Testis (tissue), 3 donors: ENCODE measurements around the gene INHBE. TPM values are rescaled to one million over a fixed set of nuclear protein-coding genes. Genes with fewer than 3 reads are reported as not detected.
A peak's percentile ranks its signal among the peaks of the same experiment; 100 is the strongest.

Experiments used
- DNase-seq: peaks from one replicate; pipeline ENCODE4 v3.0.0-alpha.2; 2019
- H3K27ac ChIP-seq, 2 donors: fragments of 200-600 bp; sonication (generic); one replicate each; pipeline ENCODE4 v1.5.1; 2019
- H3K27me3 ChIP-seq: fragments of 200-600 bp; sonication (generic); one replicate; pipeline ENCODE4 v1.5.1; 2019
- H3K36me3 ChIP-seq: fragments of 200-600 bp; sonication (generic); one replicate; pipeline ENCODE4 v1.5.1; 2017; ENCODE audit warnings: low read depth; ENCODE audit errors: missing control alignments
- H3K4me1 ChIP-seq: fragments of 200-600 bp; sonication (generic); one replicate; pipeline ENCODE4 v1.5.1; 2019
- H3K4me3 ChIP-seq, 2 donors: fragments of 200-600 bp; sonication (generic); one replicate each; pipeline ENCODE4 v1.5.1; 2017 to 2019
- H3K9me3 ChIP-seq: fragments of 200-600 bp; sonication (generic); one replicate; pipeline ENCODE4 v1.5.1; 2017
- POLR2A ChIP-seq: fragments of 450-650 bp; IDR thresholded peaks from one replicate; pipeline ENCODE4 v1.6.1; 2017; ENCODE audit warnings: antibody characterized with exemption, mild to moderate bottlenecking, moderate library complexity
- WGBS, 2 donors: methylation state at CpG; one replicate each; pipeline ENCODE4 v1.1.5; 2018; 5-methylcytosine and 5-hydroxymethylcytosine counted together
- intact Hi-C: fragments of 100-400 bp; cut with DNase I; formaldehyde crosslinking; loops from one replicate; pipeline ENCODE4 v1.15.1; 2023; ENCODE audit warnings: low total_unique reads
- polyA plus RNA-seq: library from polyadenylated mRNA; stranded (reverse); fragments of 350-450 nt; fragmentation: Illumina TruSeq; extraction: RNeasy Lipid Tissue Mini Kit (QIAGEN cat#74804); gene quantifications from one replicate; pipeline ENCODE4 v1.2.3, GENCODE V29; 2014; ENCODE audit warnings: low read depth, low replicate concordance; ENCODE audit not compliant: insufficient read depth
- total RNA-seq, 2 donors: library from RNA; depleted of rRNA; stranded (reverse); fragments of >200 nt; gene quantifications; one replicate each; pipeline ENCODE4 v1.2.3, GENCODE V29; 2016
- TF ChIP-seq, protein P1 (sequence below), 3 experiments: fragments of 450-650 bp in 2 of 3; fragments of 200-600 bp in 1 of 3; sonication (generic) in 1 of 3; IDR thresholded peaks; one replicate each; pipeline ENCODE4 v1.5.1; 2016 to 2019; ENCODE audit warnings: antibody characterized with exemption in 3 of 3, mild to moderate bottlenecking in 2 of 3, moderate library complexity in 1 of 3

INHBE gene
- total and polyA plus RNA-seq, 3 donors from 2014 or later, result 0.12 to 0.25 (median 0.24) TPM

DNA sequence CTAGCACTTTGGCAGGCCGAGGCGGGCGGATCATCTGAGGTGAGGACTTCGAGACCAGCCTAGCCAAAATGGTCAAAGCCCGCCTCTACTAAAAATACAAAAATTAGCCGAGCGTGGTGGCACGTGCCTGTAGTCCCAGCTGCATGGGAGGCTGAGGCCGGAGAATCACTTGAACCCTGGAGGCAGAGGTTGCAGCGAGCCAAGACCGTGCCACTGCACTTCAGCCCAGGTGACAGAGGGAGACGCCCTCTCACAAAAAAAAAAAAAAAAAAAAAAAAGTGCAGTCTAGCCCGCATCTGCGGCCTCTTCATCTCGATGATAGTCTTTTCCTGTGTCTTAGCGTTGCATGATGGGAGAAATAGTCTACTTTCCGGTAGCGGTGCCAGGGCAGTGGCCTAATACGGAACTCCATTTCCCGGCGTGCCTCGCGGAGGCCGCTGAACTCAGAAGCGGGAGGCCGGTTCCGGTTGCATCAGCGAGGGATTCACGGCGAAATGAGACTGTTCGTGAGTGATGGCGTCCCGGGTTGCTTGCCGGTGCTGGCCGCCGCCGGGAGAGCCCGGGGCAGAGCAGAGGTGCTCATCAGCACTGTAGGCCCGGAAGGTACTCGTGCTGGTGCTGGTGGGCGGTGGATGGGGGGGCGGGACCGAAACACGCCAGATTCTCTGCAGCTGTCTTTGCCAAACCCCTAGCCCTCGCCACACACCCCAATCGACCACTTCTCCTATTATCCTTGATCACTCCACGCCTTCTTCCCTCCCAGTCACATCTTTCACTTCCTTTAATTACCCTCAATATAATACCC lies 32.7 kb downstream of the INHBE start, which contains the start of gene MARS1:
MARS1 (plus strand) TSS at position 472 of the 805 bp plus-strand sequence; CDS start at position 495, 23 bp downstream.
- Histone ChIP-seq H3K4me3 (peak within 1 kb of the TSS; percentile 85 to 90), H3K36me3 (no peaks in the 10 kb centered on the region), H3K27ac (peak within 1 kb of the TSS; percentile 17 to 72), H3K4me1 (peaks cover 9% of the 10 kb centered on the region), H3K27me3 (no peaks in the 10 kb centered on the region), H3K9me3 (no peaks in the 10 kb centered on the region)
- intact Hi-C loops, result no loop called here
- WGBS, 2 donors, result 5 to 6% methylated on average over 47 of the region's 47 CpGs
- no peak for TF ChIP-seq POLR2A
- TF ChIP-seq, protein P1, sequence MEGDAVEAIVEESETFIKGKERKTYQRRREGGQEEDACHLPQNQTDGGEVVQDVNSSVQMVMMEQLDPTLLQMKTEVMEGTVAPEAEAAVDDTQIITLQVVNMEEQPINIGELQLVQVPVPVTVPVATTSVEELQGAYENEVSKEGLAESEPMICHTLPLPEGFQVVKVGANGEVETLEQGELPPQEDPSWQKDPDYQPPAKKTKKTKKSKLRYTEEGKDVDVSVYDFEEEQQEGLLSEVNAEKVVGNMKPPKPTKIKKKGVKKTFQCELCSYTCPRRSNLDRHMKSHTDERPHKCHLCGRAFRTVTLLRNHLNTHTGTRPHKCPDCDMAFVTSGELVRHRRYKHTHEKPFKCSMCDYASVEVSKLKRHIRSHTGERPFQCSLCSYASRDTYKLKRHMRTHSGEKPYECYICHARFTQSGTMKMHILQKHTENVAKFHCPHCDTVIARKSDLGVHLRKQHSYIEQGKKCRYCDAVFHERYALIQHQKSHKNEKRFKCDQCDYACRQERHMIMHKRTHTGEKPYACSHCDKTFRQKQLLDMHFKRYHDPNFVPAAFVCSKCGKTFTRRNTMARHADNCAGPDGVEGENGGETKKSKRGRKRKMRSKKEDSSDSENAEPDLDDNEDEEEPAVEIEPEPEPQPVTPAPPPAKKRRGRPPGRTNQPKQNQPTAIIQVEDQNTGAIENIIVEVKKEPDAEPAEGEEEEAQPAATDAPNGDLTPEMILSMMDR (IDR thresholded peaks at IDR 0.05), result peak in 1 of 3 experiments; percentile 8
- DNase-seq, result peak; percentile 99

DNA sequence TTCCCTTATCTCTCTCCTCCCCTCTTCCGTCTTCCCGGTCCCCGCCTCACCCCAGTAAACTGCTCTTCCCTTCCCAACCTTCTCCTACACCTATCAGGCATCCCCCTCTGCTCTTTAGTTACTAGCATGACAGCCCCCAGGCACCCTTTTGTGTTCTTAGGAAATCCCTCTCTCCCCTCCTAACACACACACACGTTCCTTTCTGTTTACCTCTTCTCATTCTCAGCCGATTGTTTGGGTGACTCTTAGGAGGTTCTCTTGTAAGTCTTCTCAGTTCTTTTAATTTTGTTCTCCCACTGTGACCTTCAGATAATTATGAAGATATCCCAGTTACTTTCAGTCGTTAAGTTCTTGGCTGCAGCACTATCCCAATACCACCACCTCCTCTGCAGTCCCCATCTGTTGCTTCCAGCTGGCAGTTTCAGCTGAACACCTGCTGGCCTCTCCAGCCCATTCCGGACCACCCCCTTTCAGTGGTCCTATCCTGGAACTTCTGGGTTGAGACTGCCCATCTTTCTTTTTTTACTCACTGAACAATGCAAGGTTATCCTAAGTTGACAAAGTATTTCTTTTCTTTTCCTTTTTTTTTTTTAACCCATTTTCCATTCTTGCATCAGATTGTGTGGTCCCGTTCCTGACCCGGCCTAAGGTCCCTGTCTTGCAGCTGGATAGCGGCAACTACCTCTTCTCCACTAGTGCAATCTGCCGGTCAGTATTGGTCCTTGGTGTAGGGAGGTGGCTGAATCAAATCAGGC lies 33.5 kb downstream of the INHBE start:
- Histone ChIP-seq H3K4me1 (peaks cover 9% of the 10 kb centered on the region), H3K27me3 (no peaks in the 10 kb centered on the region), H3K27ac (peak overlapping the region; percentile 17 to 72), H3K4me3 (peak overlapping the region; percentile 85 to 90), H3K9me3 (no peaks in the 10 kb centered on the region), H3K36me3 (no peaks in the 10 kb centered on the region)
- WGBS, 2 donors, result 22% methylated on average over 11 of the region's 11 CpGs
- no peak for TF ChIP-seq POLR2A
- TF ChIP-seq, protein P1 (IDR thresholded peaks at IDR 0.05), result no peak
- intact Hi-C loops, result no loop called here
- no peak for DNase-seq

DNA sequence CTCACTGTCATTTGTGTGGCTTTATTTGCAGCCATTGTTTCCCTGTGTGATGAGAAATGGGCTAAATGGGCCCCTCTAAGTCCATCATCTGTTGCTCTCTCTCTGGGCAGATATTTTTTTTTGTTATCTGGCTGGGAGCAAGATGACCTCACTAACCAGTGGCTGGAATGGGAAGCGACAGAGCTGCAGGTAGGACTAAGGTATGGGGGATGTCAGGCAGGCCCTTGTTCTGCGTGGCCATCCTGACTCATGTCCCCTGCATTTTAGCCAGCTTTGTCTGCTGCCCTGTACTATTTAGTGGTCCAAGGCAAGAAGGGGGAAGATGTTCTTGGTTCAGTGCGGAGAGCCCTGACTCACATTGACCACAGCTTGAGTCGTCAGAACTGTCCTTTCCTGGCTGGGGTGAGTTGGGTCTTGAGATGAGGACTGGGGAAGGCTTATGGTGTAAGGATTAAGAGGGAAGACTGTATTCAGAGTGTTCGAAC lies 34.1 kb downstream of the INHBE start:
- no peaks in the 10 kb centered on the region for H3K9me3 ChIP-seq
- peaks cover 9% of the 10 kb centered on the region for H3K4me1 ChIP-seq
- DNase-seq, result no peak
- intact Hi-C loops, result no loop called here
- H3K27me3 ChIP-seq, result no peaks in the 10 kb centered on the region
- 85 to 91% methylated on average over 5 of the region's 5 CpGs for WGBS, 2 donors
- peak overlapping the region in 1 of 2 donors; percentile 90 for H3K4me3 ChIP-seq
- H3K36me3 ChIP-seq, result no peaks in the 10 kb centered on the region
- H3K27ac ChIP-seq, result no peak overlapping the region
- TF ChIP-seq, protein P1 (IDR thresholded peaks at IDR 0.05), result no peak
- no peak for TF ChIP-seq POLR2A

DNA sequence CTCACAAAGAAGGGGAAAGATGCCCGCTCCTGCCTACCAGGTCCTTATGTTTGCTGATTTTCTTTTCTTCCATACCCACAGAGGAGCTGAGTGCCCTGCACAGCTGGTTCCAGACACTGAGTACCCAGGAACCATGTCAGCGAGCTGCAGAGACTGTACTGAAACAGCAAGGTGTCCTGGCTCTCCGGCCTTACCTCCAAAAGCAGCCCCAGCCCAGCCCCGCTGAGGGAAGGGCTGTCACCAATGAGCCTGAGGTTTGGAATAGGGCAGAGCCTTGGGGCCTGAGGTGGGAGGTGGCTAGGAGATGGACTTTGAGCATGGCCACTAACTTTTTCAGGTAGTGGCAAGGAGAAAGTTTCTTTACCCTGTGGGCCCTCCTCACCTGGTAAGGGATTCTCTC lies 35.0 kb downstream of the INHBE start:
- H3K27me3 ChIP-seq, result no peaks in the 10 kb centered on the region
- no peak overlapping the region for H3K4me3 ChIP-seq
- H3K27ac ChIP-seq, result no peak overlapping the region
- 94 to 96% methylated on average over 1 to 4 of the region's 4 CpGs for WGBS, 2 donors
- no peaks in the 10 kb centered on the region for H3K9me3 ChIP-seq
- no peak for TF ChIP-seq POLR2A
- TF ChIP-seq, protein P1 (IDR thresholded peaks at IDR 0.05), result no peak
- no peak for DNase-seq
- no peaks in the 10 kb centered on the region for H3K36me3 ChIP-seq
- peaks cover 9% of the 10 kb centered on the region for H3K4me1 ChIP-seq
- intact Hi-C loops, result no loop called here
